Mucosa of stomach (tissue), 1 donor: ENCODE results near the gene GARS1.

Experiments
- H3K27me3 ChIP-seq: one replicate; pipeline ENCODE4 v1.7.0; 2013; ENCODE audit warnings: mild to moderate bottlenecking, low read length; ENCODE audit not compliant: control insufficient read depth, insufficient read depth
- H3K36me3 ChIP-seq: one replicate; pipeline ENCODE4 v1.7.0; 2013; ENCODE audit warnings: low read length; ENCODE audit not compliant: control insufficient read depth, insufficient read depth
- H3K4me1 ChIP-seq: one replicate; pipeline ENCODE4 v1.7.0; 2013; ENCODE audit warnings: mild to moderate bottlenecking, low read length; ENCODE audit not compliant: control insufficient read depth, insufficient read depth
- H3K4me3 ChIP-seq: one replicate; pipeline ENCODE4 v1.7.0; 2013; ENCODE audit warnings: low read length
- H3K9ac ChIP-seq: one replicate; pipeline ENCODE4 v1.7.0; 2013; ENCODE audit warnings: mild to moderate bottlenecking, low read length, moderate library complexity
- H3K9me3 ChIP-seq: one replicate; pipeline ENCODE4 v1.7.0; 2013; ENCODE audit warnings: mild to moderate bottlenecking, low read length, moderate library complexity; ENCODE audit not compliant: control insufficient read depth
- donor health status: Pancreatic carcinoma.

GARS1 gene

DNA sequence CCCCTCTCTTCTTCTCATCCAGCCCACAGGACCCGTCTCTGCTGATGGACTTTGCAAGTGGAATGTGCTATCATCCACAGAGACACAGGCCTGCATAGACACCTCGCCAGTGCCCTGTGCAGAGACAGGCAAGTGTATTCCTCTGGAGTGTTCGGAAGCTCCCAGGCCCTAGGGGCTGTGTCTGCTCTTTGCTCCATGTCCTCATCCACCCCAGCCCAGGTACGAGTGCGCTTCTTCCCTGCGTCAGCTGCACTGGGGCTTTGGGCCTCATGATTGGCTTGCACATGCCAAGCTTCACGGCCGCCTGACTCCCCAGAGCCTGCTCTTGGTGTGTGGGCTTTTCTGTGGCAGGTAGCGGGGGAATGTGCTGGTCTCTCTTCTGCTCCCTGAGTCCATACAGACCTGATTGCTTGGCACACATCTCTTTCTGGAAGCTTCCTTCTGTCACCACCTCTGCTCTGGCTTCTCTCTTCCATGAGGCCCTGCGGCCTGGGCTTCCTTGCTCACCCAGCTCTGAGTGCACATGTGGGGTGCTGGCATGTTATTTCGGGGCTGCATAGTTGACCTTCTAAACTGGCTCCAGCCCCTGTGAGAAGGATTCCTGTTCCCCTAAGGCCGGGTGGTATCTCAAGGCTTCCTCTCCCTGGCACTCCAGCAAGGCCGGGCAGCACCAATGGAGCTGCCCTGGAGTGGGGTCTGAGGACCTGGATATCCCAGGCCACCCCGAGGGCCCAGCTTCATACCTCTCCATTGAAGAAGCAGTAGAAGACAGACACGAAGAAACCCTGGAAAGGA is 59.8 kb downstream of the GARS1 start:
- H3K36me3 ChIP-seq, result no peaks in the 10 kb centered on the region
- H3K9me3 ChIP-seq, result no peaks in the 10 kb centered on the region
- no peak overlapping the region for H3K9ac ChIP-seq
- H3K27me3 ChIP-seq, result no peaks in the 10 kb centered on the region
- no peak overlapping the region for H3K4me3 ChIP-seq
- no peaks in the 10 kb centered on the region for H3K4me1 ChIP-seq

DNA sequence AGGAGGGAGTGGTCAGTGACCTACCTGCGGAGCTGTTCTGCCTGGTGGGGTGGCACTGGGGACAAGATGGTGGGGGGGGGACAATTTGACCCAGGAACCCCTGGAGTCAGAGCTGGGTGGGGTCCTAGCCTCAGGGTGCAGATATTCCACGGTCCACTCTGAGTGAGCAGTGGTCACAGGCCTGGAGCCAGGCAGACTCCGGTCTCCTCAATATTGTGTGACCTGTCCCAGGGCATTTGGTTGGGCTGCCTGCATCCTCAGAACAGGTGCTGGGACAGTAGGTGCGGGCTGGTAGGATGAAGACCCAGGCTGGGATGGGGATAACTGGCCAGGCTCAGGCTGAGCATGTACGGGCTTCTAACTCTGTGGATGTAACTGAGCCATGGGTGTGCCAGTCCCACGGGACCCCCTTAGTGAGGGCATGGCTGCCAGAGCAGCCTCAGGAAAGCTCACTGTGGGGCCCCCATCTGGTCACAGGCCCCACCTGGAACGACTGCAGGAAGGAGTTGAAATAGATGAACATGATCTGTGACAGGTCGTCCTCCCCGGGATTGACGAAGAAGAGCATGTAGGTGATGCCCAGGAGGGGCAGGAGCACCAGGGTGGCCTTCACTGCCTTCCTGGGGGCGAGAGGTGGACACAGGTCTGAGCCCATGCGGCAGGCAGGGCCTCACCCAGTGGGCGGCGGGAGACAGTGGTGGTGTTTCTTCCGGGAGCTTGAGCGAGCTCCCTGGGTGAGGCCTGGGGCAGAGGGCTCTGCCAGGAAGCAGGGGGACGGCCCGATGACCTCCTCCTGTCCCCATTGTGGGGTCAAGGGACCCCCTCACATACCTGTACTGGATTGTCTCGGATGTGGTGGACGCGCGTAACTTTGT is 60.7 kb downstream of the GARS1 start:
- H3K9me3 ChIP-seq, result no peaks in the 10 kb centered on the region
- no peak overlapping the region for H3K4me3 ChIP-seq
- H3K27me3 ChIP-seq, result no peaks in the 10 kb centered on the region
- no peaks in the 10 kb centered on the region for H3K36me3 ChIP-seq
- H3K9ac ChIP-seq, result no peak overlapping the region
- no peaks in the 10 kb centered on the region for H3K4me1 ChIP-seq

DNA sequence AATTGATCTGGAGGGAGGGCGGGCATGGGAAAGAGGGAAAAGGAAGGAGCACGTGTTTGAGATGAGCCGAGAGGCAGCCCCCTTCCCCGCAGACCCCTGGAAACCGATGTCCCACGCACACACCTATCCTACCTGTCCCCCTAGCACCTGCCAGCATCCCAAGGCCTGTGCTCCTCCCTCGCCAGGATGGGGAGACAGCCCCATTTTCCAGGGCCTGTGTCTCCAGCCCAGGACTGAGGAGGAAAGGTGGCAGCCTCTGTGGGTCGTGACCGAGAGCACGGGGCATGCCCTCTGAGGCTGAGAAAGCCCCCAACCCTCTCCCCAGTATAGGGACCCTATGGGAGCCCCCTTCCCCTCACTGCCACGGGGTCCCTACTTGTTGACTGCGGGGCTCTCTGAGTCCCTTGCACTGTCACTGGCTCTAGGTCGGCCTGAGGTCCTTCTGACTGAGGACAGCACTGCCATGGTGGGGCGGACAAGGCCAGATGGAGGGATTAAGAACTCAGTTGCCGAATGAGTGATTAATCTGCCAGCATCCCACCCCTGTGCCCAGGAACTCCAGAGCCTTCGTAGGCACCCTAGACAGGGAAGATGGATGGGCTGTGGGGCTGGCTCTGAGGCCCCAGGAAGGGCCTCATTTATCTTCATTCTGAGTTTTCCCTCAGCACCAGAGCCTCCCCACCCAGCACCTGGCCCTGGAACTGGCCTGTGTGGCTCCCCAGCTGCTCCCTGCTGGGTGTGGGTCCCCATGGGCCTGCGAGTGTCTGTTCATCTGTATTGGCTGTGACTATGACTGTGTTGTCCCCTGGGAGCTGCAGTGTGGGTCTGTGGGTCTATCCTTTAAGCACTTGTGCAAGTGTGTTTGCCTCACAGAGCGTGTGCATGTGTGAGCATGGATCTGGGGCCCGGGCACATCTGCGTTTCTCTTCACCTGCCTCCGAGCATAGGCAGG is 61.6 kb downstream of the GARS1 start:
- no peaks in the 10 kb centered on the region for H3K27me3 ChIP-seq
- no peak overlapping the region for H3K4me3 ChIP-seq
- H3K9me3 ChIP-seq, result no peaks in the 10 kb centered on the region
- H3K36me3 ChIP-seq, result no peaks in the 10 kb centered on the region
- no peaks in the 10 kb centered on the region for H3K4me1 ChIP-seq
- H3K9ac ChIP-seq, result no peak overlapping the region

DNA sequence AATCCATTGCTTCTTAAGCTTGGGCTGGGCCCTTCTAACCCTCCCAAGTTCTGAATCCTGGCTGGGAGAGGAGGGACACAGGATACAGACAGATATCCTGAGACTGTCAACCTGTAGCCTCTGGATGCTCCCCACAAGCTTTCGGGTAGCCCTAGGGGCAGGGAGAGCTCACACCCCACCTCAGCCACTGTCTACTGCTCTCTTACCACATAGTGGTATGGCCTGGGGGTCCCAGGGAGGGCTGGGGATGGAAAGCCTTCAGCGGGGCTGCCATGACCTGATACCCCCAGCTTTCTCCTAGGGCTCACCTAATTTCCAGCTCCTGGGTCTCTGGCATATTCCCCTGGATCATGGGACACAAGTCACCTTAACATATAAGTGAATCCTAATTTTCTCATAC is 62.5 kb downstream of the GARS1 start:
- no peak overlapping the region for H3K4me3 ChIP-seq
- no peak overlapping the region for H3K9ac ChIP-seq
- H3K27me3 ChIP-seq, result no peaks in the 10 kb centered on the region
- H3K4me1 ChIP-seq, result no peaks in the 10 kb centered on the region
- no peaks in the 10 kb centered on the region for H3K9me3 ChIP-seq
- no peaks in the 10 kb centered on the region for H3K36me3 ChIP-seq

DNA sequence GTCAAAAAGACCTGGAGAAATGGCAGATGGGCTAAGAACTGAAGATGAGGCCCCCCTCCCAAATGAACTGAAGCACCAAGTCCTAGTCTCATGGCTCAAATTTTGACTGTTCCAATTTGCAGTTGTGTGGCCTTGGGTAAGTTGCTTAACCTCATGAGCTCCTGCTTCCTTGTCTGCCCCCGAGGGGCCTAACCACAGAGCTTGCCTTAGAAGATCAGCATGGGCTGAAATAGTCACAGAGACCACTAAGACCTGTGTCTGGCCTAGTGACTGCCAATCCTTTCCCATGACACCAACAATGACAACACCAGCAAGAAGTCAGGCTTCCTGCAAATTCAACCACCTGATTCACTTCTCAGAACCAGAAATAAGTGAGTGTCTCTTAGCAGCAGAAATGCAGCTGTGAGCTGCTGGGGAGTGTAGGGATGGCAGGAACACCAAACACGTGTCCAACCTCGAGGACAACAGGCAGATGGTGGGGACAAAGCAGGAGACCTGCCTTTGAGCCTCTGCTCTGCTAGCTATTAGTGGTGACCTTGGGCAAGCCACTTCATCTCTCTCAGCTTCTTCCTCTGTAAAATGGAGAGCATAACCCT is 63.9 kb downstream of the GARS1 start:
- Histone ChIP-seq H3K4me3 (no peak overlapping the region), H3K9ac (no peak overlapping the region), H3K9me3 (no peaks in the 10 kb centered on the region), H3K27me3 (no peaks in the 10 kb centered on the region), H3K36me3 (no peaks in the 10 kb centered on the region), H3K4me1 (no peaks in the 10 kb centered on the region)

DNA sequence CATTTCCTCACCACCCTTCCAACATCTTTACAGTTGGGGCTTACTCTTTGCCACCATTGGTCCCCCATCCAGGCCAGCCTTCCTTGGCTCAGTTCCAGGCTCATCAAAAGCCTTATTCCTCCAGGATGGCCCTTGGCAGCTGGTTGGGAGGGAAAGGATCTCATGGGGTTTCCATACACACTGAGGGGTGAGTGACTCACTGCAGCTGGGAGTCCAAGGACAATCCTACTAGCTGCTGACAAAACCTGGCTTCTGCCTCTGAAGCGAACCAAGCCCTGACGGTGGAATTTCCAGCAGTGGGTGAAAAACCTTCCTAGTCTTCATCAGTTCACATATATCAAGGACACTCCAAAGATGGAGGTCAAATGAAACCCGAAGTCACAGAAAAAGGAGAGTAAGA is 64.6 kb downstream of the GARS1 start:
- Histone ChIP-seq H3K4me1 (no peaks in the 10 kb centered on the region), H3K9me3 (no peaks in the 10 kb centered on the region), H3K27me3 (no peaks in the 10 kb centered on the region), H3K4me3 (no peak overlapping the region), H3K9ac (no peak overlapping the region), H3K36me3 (no peaks in the 10 kb centered on the region)

DNA sequence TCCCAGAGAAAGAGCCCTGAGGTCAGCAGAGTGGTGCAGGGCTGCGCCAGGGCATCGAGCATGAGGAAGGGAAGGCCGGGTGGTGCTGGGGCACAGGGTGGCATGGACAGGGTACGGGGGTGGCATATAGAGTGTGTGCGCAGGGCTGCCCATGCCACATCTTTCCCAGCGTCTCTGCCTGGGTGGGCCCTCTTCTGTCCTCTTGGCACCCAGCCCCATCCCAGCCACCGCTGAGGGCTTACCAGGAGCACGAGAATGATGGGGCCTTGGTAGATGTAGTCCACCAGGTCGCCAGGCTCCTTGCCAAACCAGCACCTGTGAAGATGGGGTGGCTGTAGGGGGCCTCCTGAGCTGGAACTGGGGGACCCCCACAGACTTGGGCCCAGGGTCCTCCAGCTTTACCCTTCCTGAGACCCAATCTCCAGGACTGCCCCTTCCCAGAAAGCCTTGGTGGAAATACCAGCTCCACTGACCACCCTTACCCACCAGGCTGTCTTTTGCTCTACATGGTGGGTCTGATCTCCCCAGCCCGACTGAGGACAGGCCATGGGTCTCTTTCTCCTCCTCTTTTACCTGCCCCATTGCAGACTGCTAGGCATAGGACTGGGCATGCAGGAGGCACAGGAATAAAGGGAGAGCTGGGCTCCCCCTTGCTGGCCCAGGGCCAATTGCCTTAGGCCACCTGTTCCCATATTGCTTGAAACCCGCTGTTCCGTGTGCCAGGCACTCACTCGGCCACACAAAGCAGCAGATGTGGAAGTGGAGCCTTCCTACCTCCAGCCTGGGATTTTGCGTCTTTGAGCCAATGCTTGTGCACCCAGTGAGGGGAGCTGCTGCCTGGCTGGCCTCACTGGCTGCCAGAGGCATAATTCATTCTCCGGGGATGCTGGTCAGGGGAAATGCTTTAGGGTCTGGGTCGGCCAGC is 65.9 kb downstream of the GARS1 start:
- no peaks in the 10 kb centered on the region for H3K9me3 ChIP-seq
- H3K9ac ChIP-seq, result no peak overlapping the region
- H3K4me1 ChIP-seq, result no peaks in the 10 kb centered on the region
- H3K27me3 ChIP-seq, result no peaks in the 10 kb centered on the region
- no peaks in the 10 kb centered on the region for H3K36me3 ChIP-seq
- no peak overlapping the region for H3K4me3 ChIP-seq

DNA sequence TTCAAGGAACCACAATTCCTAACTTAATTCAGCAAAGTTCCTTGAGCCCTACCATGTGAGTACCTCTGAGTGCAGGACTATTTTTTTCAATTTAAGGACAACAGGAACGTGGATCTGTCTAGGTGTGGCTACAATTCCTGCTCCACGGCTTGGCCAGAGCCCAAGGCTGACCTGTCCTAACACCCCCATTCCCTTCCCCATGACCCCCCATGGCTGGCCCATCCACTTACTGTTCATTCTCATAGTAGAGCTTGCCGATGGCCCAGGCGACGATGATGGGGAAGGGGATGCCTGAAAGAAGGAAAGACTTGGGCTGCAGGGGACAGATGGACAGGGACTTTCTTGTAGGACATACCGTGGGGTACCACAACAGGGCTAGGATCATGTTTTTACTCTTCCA is 67.2 kb downstream of the GARS1 start:
- H3K9ac ChIP-seq, result no peak overlapping the region
- no peaks in the 10 kb centered on the region for H3K36me3 ChIP-seq
- H3K27me3 ChIP-seq, result no peaks in the 10 kb centered on the region
- H3K4me1 ChIP-seq, result no peaks in the 10 kb centered on the region
- H3K9me3 ChIP-seq, result no peaks in the 10 kb centered on the region
- no peak overlapping the region for H3K4me3 ChIP-seq

DNA sequence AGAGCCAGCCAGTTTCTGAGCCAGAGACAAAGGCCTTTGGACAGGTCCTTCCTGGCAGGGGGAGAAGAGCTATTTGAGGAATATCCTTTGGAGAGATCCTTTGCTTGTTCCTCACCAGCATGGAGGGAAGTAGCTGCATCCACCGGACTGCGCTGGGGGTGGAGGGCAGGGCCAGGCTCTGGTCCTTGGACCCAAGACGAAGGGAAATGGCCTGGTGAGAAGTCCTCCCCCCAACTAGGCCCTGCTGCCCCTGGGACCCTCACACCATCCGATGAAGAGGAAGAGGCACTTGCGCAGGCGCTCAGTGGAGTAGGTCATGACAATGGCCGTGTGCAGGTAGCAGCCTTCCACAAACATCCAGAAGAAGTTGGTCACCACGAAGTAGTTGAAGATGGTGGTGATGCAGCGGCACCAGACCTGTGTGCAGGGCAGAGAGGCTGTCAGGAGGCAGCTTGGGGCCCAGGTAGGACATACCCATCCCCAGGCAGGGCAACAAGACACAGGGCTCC is 67.8 kb downstream of the GARS1 start:
- no peaks in the 10 kb centered on the region for H3K27me3 ChIP-seq
- H3K9ac ChIP-seq, result no peak overlapping the region
- H3K4me1 ChIP-seq, result no peaks in the 10 kb centered on the region
- H3K36me3 ChIP-seq, result no peaks in the 10 kb centered on the region
- H3K4me3 ChIP-seq, result no peak overlapping the region
- H3K9me3 ChIP-seq, result no peaks in the 10 kb centered on the region

DNA sequence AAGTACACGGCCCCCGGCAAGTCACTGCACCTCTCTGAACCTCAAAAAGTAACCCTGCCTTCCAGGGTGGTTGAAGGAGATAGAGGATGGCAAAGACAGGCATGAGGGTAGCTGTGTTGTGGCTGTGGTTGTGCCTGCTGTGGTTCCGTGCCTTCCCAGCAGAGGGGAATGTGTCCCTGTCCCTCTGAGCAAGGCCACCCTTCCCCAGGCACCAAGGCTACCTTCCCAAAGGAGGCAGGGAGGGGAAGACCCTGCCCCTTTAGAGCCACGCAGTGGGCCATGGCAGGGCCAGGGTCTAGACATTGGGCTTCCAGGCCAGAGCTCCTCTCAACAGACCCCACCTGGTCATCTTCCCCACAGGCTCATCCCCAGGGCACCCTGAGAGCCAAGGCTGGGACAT is 68.7 kb downstream of the GARS1 start:
- H3K27me3 ChIP-seq, result no peaks in the 10 kb centered on the region
- no peaks in the 10 kb centered on the region for H3K4me1 ChIP-seq
- H3K36me3 ChIP-seq, result no peaks in the 10 kb centered on the region
- no peak overlapping the region for H3K9ac ChIP-seq
- H3K9me3 ChIP-seq, result no peaks in the 10 kb centered on the region
- no peak overlapping the region for H3K4me3 ChIP-seq
